SK-N-SH treated with all-trans-retinoic acid at 6 μM for 48 hours (cell line): ENCODE data around the gene RAX2.

Source experiments
- ATAC-seq: fragments of 200-7000 bp; cut with Tn5 transposase; 3 replicates; pipeline ENCODE4 v1.9.1; 2020; ENCODE audit warnings: mild to moderate bottlenecking, moderate library complexity
- ARNTL ChIP-seq: fragments of 450-650 bp; formaldehyde crosslinking; IDR thresholded peaks from 2 replicates; pipeline ENCODE4 v1.5.0; 2020; ENCODE audit warnings: low read depth, mild to moderate bottlenecking, moderate library complexity, borderline replicate concordance
- BACH2 ChIP-seq: fragments of 250-450 bp; sonication (Bioruptor Pico); IDR thresholded peaks from 2 replicates; pipeline ENCODE4 v1.9.0; 2021; ENCODE audit warnings: mild to moderate bottlenecking, borderline replicate concordance
- CREB5 ChIP-seq: fragments of 250-450 bp; sonication (Bioruptor Pico); IDR thresholded peaks from 2 replicates; pipeline ENCODE4 v1.5.1; 2020; ENCODE audit warnings: low read depth, mild to moderate bottlenecking, moderate library complexity
- CSDC2 ChIP-seq: fragments of 250-450 bp; sonication (Bioruptor Pico); IDR thresholded peaks from 2 replicates; pipeline ENCODE4 v1.5.0; 2020; ENCODE audit warnings: mild to moderate bottlenecking, moderate library complexity
- CSRNP3 ChIP-seq: fragments of 250-450 bp; sonication (Bioruptor Pico); IDR thresholded peaks from 2 replicates; pipeline ENCODE4 v1.5.1; 2021; ENCODE audit warnings: mild to moderate bottlenecking, moderate library complexity
- ESRRG ChIP-seq: fragments of 250-450 bp; sonication (Bioruptor Pico); IDR thresholded peaks from 2 replicates; pipeline ENCODE4 v1.6.1; 2021; ENCODE audit warnings: mild to moderate bottlenecking
- GLIS3 ChIP-seq: fragments of 250-450 bp; sonication (Bioruptor Pico); IDR thresholded peaks from 2 replicates; pipeline ENCODE4 v1.5.0; 2020; ENCODE audit warnings: mild to moderate bottlenecking, moderate library complexity
- ISL1 ChIP-seq: fragments of 250-450 bp; sonication (Bioruptor Pico); IDR thresholded peaks from 2 replicates; pipeline ENCODE4 v2.1.2; 2022; ENCODE audit warnings: mild to moderate bottlenecking, moderate library complexity
- POU6F1 ChIP-seq: fragments of 250-450 bp; sonication (Bioruptor Pico); IDR thresholded peaks from 2 replicates; pipeline ENCODE4 v1.8.0; 2021; ENCODE audit warnings: low read depth, mild to moderate bottlenecking, moderate library complexity, borderline replicate concordance
- PPARA ChIP-seq: fragments of 250-450 bp; sonication (Bioruptor Pico); IDR thresholded peaks from 2 replicates; pipeline ENCODE4 v1.5.0; 2020; ENCODE audit warnings: mild to moderate bottlenecking, borderline replicate concordance
- TCF4 ChIP-seq: fragments of 250-450 bp; sonication (Bioruptor Pico); IDR thresholded peaks from 2 replicates; pipeline ENCODE4 v1.8.0; 2021; ENCODE audit warnings: mild to moderate bottlenecking, moderate library complexity, borderline replicate concordance
- TOX ChIP-seq: fragments of 250-450 bp; sonication (Bioruptor Pico); IDR thresholded peaks from 2 replicates; pipeline ENCODE4 v1.8.0; 2021; ENCODE audit warnings: mild to moderate bottlenecking, moderate library complexity, borderline replicate concordance
- TSHZ2 ChIP-seq: fragments of 250-450 bp; sonication (Bioruptor Pico); IDR thresholded peaks from 2 replicates; pipeline ENCODE4 v1.5.0; 2020; ENCODE audit warnings: mild to moderate bottlenecking, moderate library complexity
- ZNF565 ChIP-seq: fragments of 450-650 bp; formaldehyde crosslinking; conservative IDR thresholded peaks from 2 replicates; pipeline ENCODE4 v1.5.0; 2020; ENCODE audit warnings: low read depth, mild to moderate bottlenecking, moderate library complexity
- ZNF70 ChIP-seq: fragments of 450-650 bp; formaldehyde crosslinking; IDR thresholded peaks from 2 replicates; pipeline ENCODE4 v1.5.0; 2020; ENCODE audit warnings: mild to moderate bottlenecking, moderate library complexity
- ZNF8 ChIP-seq: fragments of 450-650 bp; formaldehyde crosslinking; IDR thresholded peaks from 2 replicates; pipeline ENCODE4 v1.5.0; 2020; ENCODE audit warnings: mild to moderate bottlenecking, moderate library complexity

RAX2 gene

GRCh38 chr19:3771906-3772455 lies at the start of gene RAX2:
RAX2 (minus strand) TSS chr19:3772228; CDS start chr19:3771742, 486 bp downstream.
- TF ChIP-seq ZNF565 (CRISPR knock-in tag): no peak
- no peak for TF ChIP-seq CREB5
- no peak for TF ChIP-seq GLIS3 (CRISPR knock-in tag)
- no peak for TF ChIP-seq TSHZ2 (CRISPR knock-in tag)
- no peak for TF ChIP-seq ZNF8 (CRISPR knock-in tag)
- no peak for TF ChIP-seq CSRNP3
- no peak for TF ChIP-seq ARNTL
- TF ChIP-seq ESRRG: no peak
- no peak for TF ChIP-seq TCF4 (CRISPR knock-in tag)
- no peak for TF ChIP-seq ZNF70 (CRISPR knock-in tag)
- TF ChIP-seq CSDC2 (CRISPR knock-in tag): no peak
- no peak for ATAC-seq

- ATAC-seq: no peak
- TF ChIP-seq CSRNP3: no peak
- no peak for TF ChIP-seq GLIS3 (CRISPR knock-in tag)
- TF ChIP-seq PPARA (CRISPR knock-in tag): no peak
- TF ChIP-seq CREB5: no peak
- TF ChIP-seq ZNF565 (CRISPR knock-in tag): no peak
- TF ChIP-seq TSHZ2 (CRISPR knock-in tag): no peak
- TF ChIP-seq BACH2 (CRISPR knock-in tag): no peak
- no peak for TF ChIP-seq ZNF70 (CRISPR knock-in tag)
- TF ChIP-seq CSDC2 (CRISPR knock-in tag): no peak
- TF ChIP-seq TOX: no peak
- no peak for TF ChIP-seq TCF4 (CRISPR knock-in tag)
- TF ChIP-seq POU6F1: no peak
Measured at GRCh38 chr19:3821156-3821555, 49.1 kb upstream of the RAX2 start.

GRCh38 chr19:3819989-3820388 lies 48.0 kb upstream of the RAX2 start:
- ATAC-seq: no peak
- TF ChIP-seq ZNF8 (CRISPR knock-in tag) (no peak), CSDC2 (CRISPR knock-in tag) (no peak), CREB5 (no peak), ZNF70 (CRISPR knock-in tag) (no peak), ISL1 (CRISPR knock-in tag) (no peak), CSRNP3 (no peak), ZNF565 (CRISPR knock-in tag) (no peak), TCF4 (CRISPR knock-in tag) (no peak), ARNTL (no peak)
